ENCODE data around the gene CAMK2B. TPM values are rescaled to one million over a fixed set of nuclear protein-coding genes. Genes with fewer than 3 reads are reported as not detected.

Gene CAMK2B
- total RNA-seq, 1 donor: not detected

GRCh38 chr7:44258865-44259546 is 66.4 kb downstream of the CAMK2B start:
- no peak for TF ChIP-seq CTCF (IDR thresholded peaks at IDR 0.05; ENCODE audit: insufficient read depth, low read depth, low read length)
- DNase-seq (ENCODE audit: low read depth): no peak
- H3K4me3 ChIP-seq (ENCODE audit: low read depth, low read length): no peak overlapping the region

- DNase-seq (ENCODE audit: low read depth): no peak
- no peak for TF ChIP-seq CTCF (IDR thresholded peaks at IDR 0.05; ENCODE audit: insufficient read depth, low read depth, low read length)
- H3K4me3 ChIP-seq (ENCODE audit: low read depth, low read length): no peak overlapping the region
These were observed 67.0 kb downstream of the CAMK2B start for GRCh38 chr7:44258423-44258760.

- TF ChIP-seq CTCF (IDR thresholded peaks at IDR 0.05; ENCODE audit: insufficient read depth, low read depth, low read length): no peak
- no peak overlapping the region for H3K4me3 ChIP-seq (ENCODE audit: low read depth, low read length)
- peak; percentile 83 for DNase-seq (ENCODE audit: low read depth)
These were observed 67.6 kb downstream of the CAMK2B start for GRCh38 chr7:44257618-44258422.

- DNase-seq (ENCODE audit: low read depth): no peak
- no peak for TF ChIP-seq CTCF (IDR thresholded peaks at IDR 0.05; ENCODE audit: insufficient read depth, low read depth, low read length)
These were observed 68.2 kb downstream of the CAMK2B start for GRCh38 chr7:44257213-44257612.

GRCh38 chr7:44256459-44256858 is 68.9 kb downstream of the CAMK2B start:
- no peak for DNase-seq (ENCODE audit: low read depth)
- TF ChIP-seq CTCF (IDR thresholded peaks at IDR 0.05; ENCODE audit: insufficient read depth, low read depth, low read length): no peak
- H3K4me3 ChIP-seq (ENCODE audit: low read depth, low read length): no peak overlapping the region

More at GRCh38 chr7:44257213-44257612, 68.2 kb downstream of the CAMK2B start:
- no peak overlapping the region for H3K4me3 ChIP-seq (ENCODE audit: low read depth, low read length)

- no peak for TF ChIP-seq CTCF (IDR thresholded peaks at IDR 0.05; ENCODE audit: insufficient read depth, low read depth, low read length)
- no peak for DNase-seq (ENCODE audit: low read depth)
- no peak overlapping the region for H3K4me3 ChIP-seq (ENCODE audit: low read depth, low read length)
These were observed 73.5 kb downstream of the CAMK2B start for GRCh38 chr7:44251881-44252280.

Data from fibroblast of villous mesenchyme (primary cell).